Mesendoderm (in vitro differentiated cells): Measurements from ENCODE around the gene ADAMTS7.

Experiments
- DNase-seq: peaks from one replicate; pipeline ENCODE4 v3.0.0; 2013
- H2AK5ac ChIP-seq: 2 replicates; pipeline ENCODE4 v1.6.1; 2013; ENCODE audit warnings: low read length, inconsistent platforms
- H2BK120ac ChIP-seq: 2 replicates; pipeline ENCODE4 v1.6.1; 2013; ENCODE audit warnings: low read depth, mild to moderate bottlenecking, low read length, moderate library complexity, mixed read lengths
- H2BK15ac ChIP-seq: replicated peaks from 2 replicates; pipeline ENCODE4 v1.6.1; 2013; ENCODE audit warnings: low read depth, mild to moderate bottlenecking, moderate library complexity
- H2BK5ac ChIP-seq: 2 replicates; pipeline ENCODE4 v1.6.1; 2013; ENCODE audit warnings: low read length, inconsistent platforms
- H3K18ac ChIP-seq: 2 replicates; pipeline ENCODE4 v1.6.1; 2013; ENCODE audit warnings: mild to moderate bottlenecking, low read length, mixed read lengths
- H3K23ac ChIP-seq: one replicate; pipeline ENCODE4 v1.6.1; 2013; ENCODE audit warnings: low read length
- H3K27ac ChIP-seq: 2 replicates; pipeline ENCODE4 v1.5.1; 2013; ENCODE audit warnings: low read depth, mild to moderate bottlenecking, inconsistent platforms, low read length, moderate library complexity
- H3K27me3 ChIP-seq: 2 replicates; pipeline ENCODE4 v1.6.1; 2013; ENCODE audit warnings: low read length, control low read depth, mild to moderate bottlenecking, inconsistent platforms; ENCODE audit not compliant: insufficient read depth, poor library complexity
- H3K36me3 ChIP-seq: 2 replicates; pipeline ENCODE4 v1.6.1; 2013; ENCODE audit warnings: low read length, inconsistent platforms; ENCODE audit not compliant: control insufficient read depth, insufficient read depth
- H3K4ac ChIP-seq: one replicate; pipeline ENCODE4 v1.6.1; 2013; ENCODE audit warnings: low read depth, mild to moderate bottlenecking, low read length, moderate library complexity
- H3K4me1 ChIP-seq: 2 replicates; pipeline ENCODE4 v1.6.1; 2013; ENCODE audit warnings: low read depth, low read length, inconsistent platforms; ENCODE audit not compliant: control insufficient read depth
- H3K4me2 ChIP-seq: 2 replicates; pipeline ENCODE4 v1.6.1; 2013; ENCODE audit warnings: low read length
- H3K4me3 ChIP-seq: 2 replicates; pipeline ENCODE4 v1.5.1; 2013; ENCODE audit warnings: mild to moderate bottlenecking, low read length
- H3K56ac ChIP-seq: one replicate; pipeline ENCODE4 v1.6.1; 2013; ENCODE audit warnings: low read length
- H3K79me1 ChIP-seq: 2 replicates; pipeline ENCODE4 v1.6.1; 2013; ENCODE audit warnings: low read length, inconsistent platforms
- H3K79me2 ChIP-seq: 2 replicates; pipeline ENCODE4 v1.6.1; 2013; ENCODE audit warnings: mild to moderate bottlenecking, low read length; ENCODE audit not compliant: control insufficient read depth, insufficient read depth
- H3K9ac ChIP-seq: 2 replicates; pipeline ENCODE4 v1.6.1; 2013; ENCODE audit warnings: low read length, inconsistent platforms
- H4K5ac ChIP-seq: one replicate; pipeline ENCODE4 v1.6.1; 2013; ENCODE audit warnings: low read length
- H4K8ac ChIP-seq: one replicate; pipeline ENCODE4 v1.6.1; 2013; ENCODE audit warnings: low read depth, mild to moderate bottlenecking, control low read depth, low read length, moderate library complexity
- WGBS: extraction: QIAGEN DNeasy Blood & Tissue Kit; methylation state at CpG from one replicate; pipeline ENCODE4 v1.1.7; 2013; ENCODE audit warnings: low lambda C conversion rate, missing lambda C conversion rate; ENCODE audit not compliant: insufficient coverage; ENCODE audit errors: extremely low coverage; 5-methylcytosine and 5-hydroxymethylcytosine counted together

The ADAMTS7 gene

GRCh38 chr15:78837131-78837530 lies 25.9 kb upstream of the ADAMTS7 start:
- no peak overlapping the region for H2AK5ac ChIP-seq
- H2BK120ac ChIP-seq: no peak overlapping the region
- H3K9ac ChIP-seq: no peak overlapping the region
- H4K8ac ChIP-seq: no peak overlapping the region
- H3K79me2 ChIP-seq: no peaks in the 10 kb centered on the region
- H3K79me1 ChIP-seq: no peaks in the 10 kb centered on the region
- no peak overlapping the region for H3K18ac ChIP-seq
- no peak overlapping the region for H3K4me2 ChIP-seq
- no peak overlapping the region for H3K4me3 ChIP-seq
- WGBS: no CpG with 5 or more reads among the region's 2 CpGs
- no peak overlapping the region for H2BK5ac ChIP-seq
- no peak overlapping the region for H3K4ac ChIP-seq
- no peaks in the 10 kb centered on the region for H3K4me1 ChIP-seq
- no peaks in the 10 kb centered on the region for H3K36me3 ChIP-seq
- DNase-seq: no peak
- H4K5ac ChIP-seq: no peak overlapping the region
- H3K27me3 ChIP-seq: no peaks in the 10 kb centered on the region
- no peak overlapping the region for H3K56ac ChIP-seq
- H2BK15ac ChIP-seq: no peak overlapping the region
- H3K23ac ChIP-seq: no peak overlapping the region
- H3K27ac ChIP-seq: no peak overlapping the region

- no peak overlapping the region for H4K5ac ChIP-seq
- no peaks in the 10 kb centered on the region for H3K79me2 ChIP-seq
- H2BK5ac ChIP-seq: no peak overlapping the region
- no peak overlapping the region for H3K4me3 ChIP-seq
- no peak overlapping the region for H3K4me2 ChIP-seq
- H4K8ac ChIP-seq: no peak overlapping the region
- H3K27me3 ChIP-seq: no peaks in the 10 kb centered on the region
- no peak overlapping the region for H3K27ac ChIP-seq
- no peak overlapping the region for H3K56ac ChIP-seq
- H3K4me1 ChIP-seq: no peaks in the 10 kb centered on the region
- WGBS: no CpG with 5 or more reads among the region's 1 CpG
- no peaks in the 10 kb centered on the region for H3K79me1 ChIP-seq
- no peak overlapping the region for H3K9ac ChIP-seq
- no peaks in the 10 kb centered on the region for H3K36me3 ChIP-seq
- no peak overlapping the region for H3K23ac ChIP-seq
- no peak overlapping the region for H2BK15ac ChIP-seq
- H2AK5ac ChIP-seq: no peak overlapping the region
- no peak overlapping the region for H3K4ac ChIP-seq
- H3K18ac ChIP-seq: no peak overlapping the region
- no peak overlapping the region for H2BK120ac ChIP-seq
- DNase-seq: no peak
Measured at GRCh38 chr15:78836333-78836732, 25.1 kb upstream of the ADAMTS7 start.

- Histone ChIP-seq H2BK15ac (no peak overlapping the region), H3K27ac (no peak overlapping the region), H3K27me3 (no peaks in the 10 kb centered on the region), H3K9ac (no peak overlapping the region), H2BK120ac (no peak overlapping the region), H4K5ac (no peak overlapping the region), H4K8ac (no peak overlapping the region), H2AK5ac (no peak overlapping the region), H3K79me1 (no peaks in the 10 kb centered on the region), H3K36me3 (no peaks in the 10 kb centered on the region), H3K4ac (no peak overlapping the region), H3K4me2 (no peak overlapping the region), H3K23ac (no peak overlapping the region), H3K56ac (no peak overlapping the region), H2BK5ac (no peak overlapping the region), H3K18ac (no peak overlapping the region), H3K79me2 (no peaks in the 10 kb centered on the region), H3K4me1 (no peaks in the 10 kb centered on the region), H3K4me3 (no peak overlapping the region)
- DNase-seq: no peak
- no CpG with 5 or more reads among the region's 73 CpGs for WGBS
Measured at GRCh38 chr15:78831229-78832207, 20.3 kb upstream of the ADAMTS7 start.

GRCh38 chr15:78830514-78831228 lies 19.4 kb upstream of the ADAMTS7 start:
- no peak for DNase-seq
- H2BK5ac ChIP-seq: no peak overlapping the region
- no peaks in the 10 kb centered on the region for H3K36me3 ChIP-seq
- H4K5ac ChIP-seq: no peak overlapping the region
- no peak overlapping the region for H2BK15ac ChIP-seq
- H3K27ac ChIP-seq: no peak overlapping the region
- H2BK120ac ChIP-seq: no peak overlapping the region
- H3K79me1 ChIP-seq: no peaks in the 10 kb centered on the region
- no peak overlapping the region for H3K9ac ChIP-seq
- no peak overlapping the region for H3K23ac ChIP-seq
- no peak overlapping the region for H3K56ac ChIP-seq
- WGBS: no CpG with 5 or more reads among the region's 52 CpGs
- no peak overlapping the region for H3K4ac ChIP-seq
- H3K4me2 ChIP-seq: no peak overlapping the region
- H3K27me3 ChIP-seq: no peaks in the 10 kb centered on the region
- no peak overlapping the region for H2AK5ac ChIP-seq
- no peaks in the 10 kb centered on the region for H3K4me1 ChIP-seq
- H3K4me3 ChIP-seq: no peak overlapping the region
- H3K79me2 ChIP-seq: no peaks in the 10 kb centered on the region
- no peak overlapping the region for H4K8ac ChIP-seq
- H3K18ac ChIP-seq: no peak overlapping the region

GRCh38 chr15:78828920-78829319 lies 17.7 kb upstream of the ADAMTS7 start:
- no CpG with 5 or more reads among the region's 2 CpGs for WGBS
- no peak for DNase-seq
- no peaks in the 10 kb centered on the region for H3K36me3 ChIP-seq
- no peaks in the 10 kb centered on the region for H3K79me2 ChIP-seq
- no peak overlapping the region for H3K27ac ChIP-seq
- H3K4me1 ChIP-seq: no peaks in the 10 kb centered on the region
- no peaks in the 10 kb centered on the region for H3K27me3 ChIP-seq
- no peak overlapping the region for H3K56ac ChIP-seq
- no peak overlapping the region for H3K4me2 ChIP-seq
- H3K4ac ChIP-seq: no peak overlapping the region
- H2BK15ac ChIP-seq: no peak overlapping the region
- H3K23ac ChIP-seq: no peak overlapping the region
- no peak overlapping the region for H2BK5ac ChIP-seq
- H4K8ac ChIP-seq: no peak overlapping the region
- H2AK5ac ChIP-seq: no peak overlapping the region
- no peak overlapping the region for H3K4me3 ChIP-seq
- no peaks in the 10 kb centered on the region for H3K79me1 ChIP-seq
- H3K9ac ChIP-seq: no peak overlapping the region
- H3K18ac ChIP-seq: no peak overlapping the region
- H4K5ac ChIP-seq: no peak overlapping the region
- H2BK120ac ChIP-seq: no peak overlapping the region
